ENCODE results near the gene GPR4.

The GPR4 gene

DNA sequence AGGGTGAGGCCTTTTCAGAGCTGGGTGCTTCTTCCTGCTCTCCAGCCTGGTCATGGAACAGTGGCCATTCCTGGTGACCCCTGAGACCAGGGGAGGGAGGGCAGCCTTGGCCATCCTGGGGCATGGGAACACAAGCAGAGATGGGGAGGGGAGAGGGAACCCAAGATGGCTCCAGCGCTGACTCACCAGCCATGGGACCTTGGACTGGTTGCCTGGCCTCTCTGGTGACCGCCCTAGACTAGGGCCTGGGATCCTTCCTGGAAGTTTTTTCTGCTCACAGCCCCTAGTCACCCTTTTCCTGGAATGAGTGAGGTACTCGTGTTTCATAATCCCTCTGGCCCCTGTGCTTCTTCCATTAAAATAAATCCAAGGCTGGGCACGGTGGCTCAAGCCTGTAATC is 14.1 kb downstream of the GPR4 start:
- DNase-seq = no peak

DNA sequence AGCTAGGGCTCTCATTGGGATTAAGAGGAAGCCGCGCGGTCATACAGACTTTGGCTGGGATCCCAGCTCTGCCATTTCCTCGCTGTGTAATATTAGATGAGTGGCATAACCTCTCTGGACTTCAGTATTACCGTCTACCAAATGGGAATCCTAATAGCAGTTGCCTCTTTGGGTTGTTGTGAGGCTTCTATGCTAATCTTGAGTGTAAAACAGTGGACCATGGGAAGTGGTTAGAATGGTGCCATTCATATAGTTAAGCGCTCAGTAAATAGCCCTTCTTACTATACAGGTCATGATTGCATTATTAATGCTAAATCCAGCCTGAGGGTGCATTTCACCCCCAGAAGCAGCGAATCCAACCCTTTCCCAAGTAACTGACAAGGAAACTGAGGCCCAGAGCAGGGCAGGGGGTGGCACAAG is 16.8 kb downstream of the GPR4 start:
- DNase-seq = no peak

DNA sequence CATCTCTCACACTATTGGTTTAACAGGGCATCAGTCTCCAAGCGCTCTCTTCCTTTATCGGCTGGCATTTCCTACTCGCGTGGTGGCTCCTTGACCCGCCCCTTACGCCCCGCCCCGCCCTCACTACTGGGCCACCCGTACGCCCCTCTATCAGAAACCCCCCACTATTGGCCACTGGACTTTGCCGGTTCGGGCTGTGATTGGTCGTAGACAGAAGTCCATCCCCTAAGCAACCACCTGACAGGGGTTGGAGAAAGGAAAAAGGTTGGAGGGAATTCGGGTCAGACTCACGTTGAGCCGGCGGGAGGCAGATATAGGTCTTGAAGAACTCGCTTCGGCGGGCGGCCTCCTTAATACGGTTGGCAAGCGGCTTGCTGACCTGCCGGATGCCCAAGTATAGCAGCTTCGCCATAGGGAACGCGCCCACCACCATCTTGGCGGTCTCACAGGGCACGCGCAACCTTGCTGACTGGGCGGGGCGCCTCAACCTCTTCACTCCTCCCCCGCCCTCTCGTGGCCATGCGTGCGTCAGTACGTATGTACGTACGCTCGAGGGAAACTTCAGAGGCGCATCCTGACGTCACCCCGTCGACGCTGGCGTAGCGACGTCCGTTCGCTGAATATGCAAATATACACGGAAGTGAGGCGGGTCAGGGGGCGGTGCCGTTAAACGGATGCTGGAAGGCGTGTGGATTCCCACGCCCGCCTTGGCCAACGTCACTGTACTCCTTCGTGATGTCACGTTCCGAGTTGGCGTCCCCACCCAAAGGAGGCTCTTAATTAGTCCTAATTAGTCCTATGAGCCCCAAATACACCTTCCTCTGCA is 17.5 kb downstream of the GPR4 start, which contains the start of gene OPA3:
TSS of gene OPA3 (minus strand) at position 471 of the 826 bp plus-strand sequence. CDS start at position 433, 38 bp downstream.
- DNase-seq = peak; percentile 99

DNA sequence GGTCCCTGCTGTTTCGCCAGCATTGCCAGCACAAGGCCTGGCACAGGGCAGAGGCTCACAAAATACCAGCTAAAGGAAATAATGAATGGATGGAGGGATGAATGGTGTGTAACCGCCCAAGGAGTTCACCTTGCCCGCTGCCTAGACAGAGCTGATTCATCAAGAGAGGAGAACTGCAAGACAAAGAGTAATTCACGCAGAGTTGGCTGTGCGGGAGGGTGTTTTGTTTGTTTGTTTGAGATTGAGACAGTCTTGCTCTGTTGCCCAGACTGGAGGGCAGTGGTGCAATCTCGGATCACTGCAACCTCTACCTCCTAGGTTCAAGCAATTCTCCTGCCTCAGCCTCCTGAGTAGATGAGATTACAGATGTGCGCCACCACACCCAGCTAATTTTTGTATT is 20.4 kb downstream of the GPR4 start:
- no peak for DNase-seq

DNA sequence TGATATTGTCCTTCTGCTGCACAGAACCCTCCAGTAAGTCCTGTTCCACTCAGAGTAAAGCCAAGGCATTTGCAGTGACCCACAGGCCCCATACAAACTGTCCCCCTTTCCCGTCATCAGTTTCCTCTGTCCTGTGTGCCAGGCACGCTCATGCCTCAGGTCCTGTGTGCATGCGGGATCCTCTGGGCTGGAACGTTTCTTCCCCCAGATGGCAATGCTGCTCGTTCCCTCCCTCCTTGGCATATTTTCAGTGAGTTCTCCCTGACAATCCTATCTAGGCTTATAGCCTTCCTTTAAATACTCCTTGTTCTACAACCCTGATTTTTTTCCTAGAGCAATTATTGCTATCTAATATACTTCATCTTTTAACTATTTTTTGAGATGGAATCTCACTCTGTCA is 23.2 kb downstream of the GPR4 start:
- no peak for DNase-seq

DNA sequence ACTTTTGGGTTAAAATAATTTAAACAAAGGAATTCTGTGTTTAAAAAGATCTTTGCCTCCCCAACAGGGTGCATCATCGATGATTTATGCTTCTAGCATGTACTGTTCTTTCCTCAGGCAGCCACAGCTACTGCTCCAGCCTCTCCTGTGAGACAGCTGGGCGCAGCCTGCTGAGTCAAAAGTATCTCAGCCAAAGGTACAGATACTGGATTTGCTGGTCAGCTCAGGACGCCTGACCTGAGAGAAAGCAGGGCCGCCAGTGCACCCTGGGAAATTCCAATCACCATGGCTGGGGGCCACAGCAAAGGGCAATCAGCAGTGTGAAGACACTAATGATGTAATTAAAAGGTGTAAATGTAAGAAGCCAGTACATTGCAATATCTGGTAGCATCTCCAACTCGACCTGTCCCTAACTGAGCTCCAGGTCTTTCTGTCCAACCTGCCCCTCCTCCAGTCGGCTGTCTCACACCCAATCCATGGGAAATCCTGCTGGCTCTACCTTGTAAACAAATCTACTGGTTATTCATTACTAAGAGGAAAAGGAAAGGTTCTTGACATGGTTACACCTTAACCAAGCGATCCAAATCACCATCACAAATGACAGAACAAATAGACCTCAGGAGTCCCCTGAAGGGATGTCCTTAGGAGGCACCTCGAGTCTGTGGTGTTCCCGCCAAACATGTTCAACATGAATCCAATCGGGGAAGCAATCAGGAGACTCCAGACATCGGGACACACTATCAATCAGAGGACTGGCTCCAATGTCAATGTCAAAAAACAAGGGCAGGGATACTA is 24.7 kb downstream of the GPR4 start:
- no peak for DNase-seq

DNA sequence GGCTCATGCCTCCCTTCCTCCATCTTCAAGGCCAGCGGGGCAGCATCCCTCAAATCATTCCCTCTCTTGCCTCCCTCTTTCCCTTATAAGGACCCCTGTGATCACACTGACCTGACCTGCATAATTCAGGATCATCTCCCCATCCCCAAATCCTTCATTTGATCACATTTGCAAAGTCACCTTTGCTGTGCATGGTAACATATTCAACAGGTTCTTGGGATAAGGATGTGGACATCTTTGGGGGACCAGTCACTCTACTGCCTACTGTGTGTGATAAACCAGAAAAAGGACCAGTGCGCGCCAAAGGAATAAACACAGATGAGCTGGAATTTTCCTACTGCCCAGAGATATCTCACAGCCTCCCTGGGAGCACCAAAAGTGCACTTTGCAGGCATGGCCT is 25.3 kb downstream of the GPR4 start:
- no peak for DNase-seq

DNA sequence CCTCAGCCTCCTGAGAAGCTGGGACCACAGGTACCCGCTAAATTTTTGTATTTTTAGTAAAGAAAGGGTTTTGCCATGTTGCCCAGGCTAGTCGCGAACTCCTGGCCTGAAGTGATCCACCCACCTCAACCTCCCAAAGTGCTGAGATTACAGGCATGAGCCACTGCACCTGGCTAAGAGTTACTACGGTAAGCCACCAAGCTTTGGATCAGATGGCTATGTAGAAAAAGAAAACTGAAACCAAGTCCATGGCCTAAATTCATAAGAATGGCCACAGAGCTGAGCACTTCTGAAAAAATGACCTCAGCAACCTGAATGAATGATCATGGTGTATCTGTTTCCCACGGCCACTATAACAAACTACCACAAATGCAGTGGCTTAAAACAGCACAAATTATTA is 26.8 kb downstream of the GPR4 start:
- no peak for DNase-seq

DNA sequence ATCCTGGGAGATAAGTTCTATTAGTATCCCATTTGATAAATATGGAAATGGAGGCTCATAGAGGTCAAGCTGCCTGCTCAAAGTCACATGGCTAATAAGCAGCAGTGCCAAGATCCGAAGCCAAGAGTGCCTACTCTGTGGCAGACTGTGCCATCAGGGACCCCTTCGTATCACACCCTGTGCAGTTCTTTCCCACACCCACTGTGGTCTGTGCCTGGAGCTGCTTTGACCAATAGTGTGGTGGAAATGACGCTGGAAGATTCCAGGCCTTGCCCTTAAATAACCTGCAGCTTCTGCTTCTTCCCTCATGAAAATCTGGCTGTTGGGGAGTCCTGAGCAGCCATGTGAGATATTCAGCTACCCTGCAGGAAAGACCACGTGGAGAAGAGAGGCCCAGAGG is 27.5 kb downstream of the GPR4 start:
- DNase-seq = no peak

DNA sequence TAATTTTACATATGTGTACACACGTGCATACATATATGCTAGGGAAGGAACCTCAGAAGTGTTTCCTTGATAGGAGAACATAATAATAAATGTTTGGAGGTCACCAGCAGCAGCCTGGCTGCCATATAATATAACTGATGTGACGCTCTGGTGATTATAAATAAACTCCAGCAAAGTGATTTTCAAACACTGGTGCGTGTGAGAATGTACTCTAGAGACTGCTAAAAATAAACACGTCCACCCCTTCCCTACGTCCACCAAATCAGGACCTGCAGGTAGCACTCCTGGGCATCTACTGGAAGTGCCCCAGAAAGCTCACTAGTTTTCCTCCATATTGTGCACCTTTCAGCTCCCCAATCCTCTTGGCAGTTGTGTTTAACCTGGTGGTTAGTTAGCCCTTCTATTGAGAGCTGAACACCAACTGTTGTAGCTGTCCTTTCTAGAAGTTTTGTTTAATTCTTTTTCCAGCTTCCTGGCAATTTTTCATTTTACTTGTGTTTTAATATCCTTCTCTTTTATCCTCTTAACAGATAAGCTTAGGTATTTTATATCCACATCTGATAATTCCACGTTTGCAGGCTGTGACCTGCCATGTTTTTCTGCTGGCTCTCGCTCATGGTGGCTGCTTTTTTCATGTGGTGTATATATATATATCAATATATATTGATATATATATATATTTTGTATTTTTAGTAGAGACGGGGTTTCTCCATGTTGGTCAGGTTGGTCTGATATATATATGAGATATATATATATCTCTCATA is 30.4 kb downstream of the GPR4 start:
- DNase-seq = no peak

DNA sequence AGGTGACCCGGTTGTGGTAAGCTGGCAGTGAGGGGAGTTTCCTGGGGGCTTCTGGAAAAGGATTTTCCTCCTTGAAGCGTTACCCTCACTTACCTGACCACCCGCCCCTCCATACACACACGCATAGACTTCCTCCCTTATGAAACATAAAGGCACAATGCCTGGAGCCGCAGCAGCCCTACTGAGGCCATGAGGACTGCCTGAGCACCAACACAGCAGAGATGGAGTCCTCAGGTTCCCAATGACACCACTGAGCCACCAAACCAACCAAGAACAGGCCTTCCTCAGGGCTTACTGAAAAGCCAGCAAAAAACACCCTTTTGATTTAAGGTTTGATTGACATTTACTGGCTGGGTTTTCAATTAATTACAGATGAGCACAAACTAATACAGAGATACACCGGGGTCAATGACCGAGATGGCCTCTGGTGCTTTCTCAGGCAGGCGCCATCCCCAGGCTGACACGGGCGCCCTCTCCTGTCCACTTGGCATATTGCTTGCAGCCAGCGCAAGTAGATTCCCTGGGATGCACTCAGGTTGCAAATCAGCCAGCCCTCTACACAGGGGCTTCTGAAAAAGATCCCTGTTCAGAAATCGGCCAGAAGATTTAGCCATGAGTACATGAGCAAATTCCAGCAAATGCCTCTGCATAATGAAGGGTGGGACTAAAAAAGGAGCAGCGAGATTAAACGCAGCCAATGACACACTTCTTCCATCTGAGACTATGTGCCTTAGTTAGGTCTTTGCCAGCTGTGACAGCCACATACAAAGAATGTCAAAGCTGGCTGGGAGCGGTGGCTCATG is 32.2 kb downstream of the GPR4 start:
- peak; percentile 57 for DNase-seq

DNA sequence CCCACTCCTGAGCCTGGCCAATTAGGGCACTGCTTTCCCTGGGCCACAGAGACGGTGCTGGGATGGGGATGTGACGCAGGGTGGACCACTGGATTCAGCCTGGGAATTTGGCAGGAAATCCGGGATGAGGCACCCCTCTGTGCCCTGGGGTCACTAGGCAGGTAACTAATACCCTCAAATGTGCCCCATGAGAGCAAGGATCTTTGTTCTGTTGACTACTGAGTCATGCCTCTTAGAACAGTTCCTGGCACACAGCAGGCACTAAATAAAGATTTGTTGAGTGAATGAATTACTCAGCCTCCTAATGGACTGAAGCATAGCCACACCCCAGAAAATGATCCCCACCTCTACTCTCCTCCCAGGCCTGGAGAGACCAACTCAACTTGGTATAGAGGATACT is 33.3 kb downstream of the GPR4 start:
- DNase-seq = no peak

DNA sequence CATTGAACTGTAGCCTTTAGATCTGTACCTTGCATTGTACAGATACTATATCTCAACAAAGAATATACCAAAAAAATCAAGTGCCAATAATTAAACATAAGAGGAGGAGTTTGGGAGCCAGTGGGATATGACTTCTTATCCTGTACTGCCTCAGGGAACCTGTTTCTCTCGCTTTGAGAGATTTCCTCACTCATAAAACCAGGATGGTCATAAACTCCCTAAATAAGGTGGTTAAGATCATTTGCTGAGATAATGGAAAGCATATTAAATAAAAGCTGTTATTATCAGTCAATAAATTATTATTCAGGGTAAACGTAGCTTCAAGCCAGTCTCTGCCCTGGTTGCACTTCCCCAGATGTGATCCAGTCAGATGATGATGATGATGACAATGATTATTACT is 34.4 kb downstream of the GPR4 start:
- DNase-seq = no peak

DNA sequence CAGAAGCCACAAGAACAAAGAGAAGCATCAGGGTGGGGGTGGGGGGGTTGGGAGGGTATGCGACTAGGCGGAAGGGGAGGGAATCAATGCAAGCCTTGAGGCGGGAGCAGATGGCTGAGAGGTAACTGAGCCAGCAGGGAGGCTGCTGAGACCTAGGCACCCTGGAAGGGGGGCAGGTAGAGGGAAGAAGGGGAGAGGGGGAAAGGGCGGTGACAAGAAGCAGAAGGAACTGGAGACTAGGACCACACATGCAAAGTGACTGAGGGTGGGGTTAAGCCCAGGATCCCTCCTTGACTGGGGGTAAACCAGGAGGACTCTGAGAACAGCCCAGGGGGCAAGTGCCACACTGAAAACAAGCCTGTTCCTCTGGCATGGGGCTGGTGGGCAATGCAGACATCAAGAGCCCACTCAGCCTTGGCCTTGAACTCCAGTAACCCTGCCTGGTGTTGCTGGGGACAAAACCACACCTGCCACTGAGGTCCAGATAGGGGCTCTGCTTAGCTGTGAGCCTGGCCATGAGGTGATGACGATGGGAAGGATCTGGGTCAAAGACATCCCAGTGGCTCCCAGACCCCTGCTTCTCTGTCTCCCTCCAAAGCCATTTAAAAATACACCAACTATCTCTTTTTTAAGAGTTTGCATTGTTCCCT is 37.8 kb downstream of the GPR4 start:
- no peak for DNase-seq

DNA sequence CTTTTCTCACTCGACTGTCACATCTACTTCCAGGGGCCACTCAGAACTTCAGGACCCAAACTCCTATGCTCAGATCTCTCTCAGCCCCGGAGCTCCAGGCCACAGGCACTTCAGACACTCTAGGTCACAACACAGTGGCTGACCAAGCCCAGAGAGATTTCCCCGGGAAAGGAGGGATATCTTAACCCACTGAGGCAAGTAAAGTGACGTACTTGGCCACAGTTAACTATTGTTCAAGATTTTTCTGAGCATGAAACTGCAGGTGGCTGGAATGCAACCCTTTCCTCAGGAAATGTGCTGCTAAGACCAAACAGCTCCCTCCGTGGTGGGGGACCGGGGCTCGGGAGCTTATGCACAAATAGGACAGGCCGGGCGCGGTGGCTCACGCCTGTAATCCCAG is 41.3 kb downstream of the GPR4 start:
- no peak for DNase-seq

DNA sequence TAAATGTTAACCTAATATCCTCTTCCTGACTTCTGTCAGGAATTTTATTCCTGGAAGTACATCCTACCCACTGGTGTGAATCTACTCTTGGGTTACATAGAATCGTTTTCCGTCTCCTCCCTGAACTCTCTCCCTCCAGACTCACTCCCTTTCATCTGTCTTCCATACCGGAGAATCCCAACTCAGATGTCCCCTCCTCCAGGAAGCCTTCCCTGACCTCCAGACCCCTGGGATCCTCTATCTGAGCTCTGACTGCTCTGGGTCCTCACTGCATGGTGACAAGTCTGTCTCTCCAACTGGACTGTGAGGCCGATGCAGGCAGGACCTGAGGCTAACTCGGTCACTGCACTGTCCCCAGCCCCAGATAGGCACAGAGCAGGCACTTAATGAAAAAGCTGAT is 42.0 kb downstream of the GPR4 start:
- DNase-seq = no peak

DNA sequence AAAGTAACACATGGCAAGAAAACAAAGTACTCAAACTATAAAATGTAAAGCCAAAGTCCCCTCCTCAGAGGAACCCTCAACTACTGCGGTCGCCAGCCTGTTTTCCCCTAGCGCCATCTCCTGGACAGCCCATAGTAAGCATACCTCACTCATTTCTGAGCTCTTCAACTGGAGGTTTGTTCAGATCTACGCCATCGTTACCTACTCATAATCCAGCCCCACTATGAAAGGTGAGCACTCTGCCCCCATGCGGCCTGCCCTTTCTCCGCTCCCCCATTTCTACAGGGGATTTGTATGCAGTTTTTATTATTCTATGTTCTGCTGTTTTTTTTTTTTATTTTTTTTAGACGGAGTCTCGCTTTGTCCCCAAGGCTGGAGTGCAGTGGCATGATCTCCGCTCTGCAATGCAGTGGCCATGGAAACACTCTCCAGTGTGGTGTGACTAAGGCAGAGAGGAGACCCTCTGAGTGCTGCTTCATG is 43.6 kb downstream of the GPR4 start:
- peak; percentile 63 for DNase-seq

DNA sequence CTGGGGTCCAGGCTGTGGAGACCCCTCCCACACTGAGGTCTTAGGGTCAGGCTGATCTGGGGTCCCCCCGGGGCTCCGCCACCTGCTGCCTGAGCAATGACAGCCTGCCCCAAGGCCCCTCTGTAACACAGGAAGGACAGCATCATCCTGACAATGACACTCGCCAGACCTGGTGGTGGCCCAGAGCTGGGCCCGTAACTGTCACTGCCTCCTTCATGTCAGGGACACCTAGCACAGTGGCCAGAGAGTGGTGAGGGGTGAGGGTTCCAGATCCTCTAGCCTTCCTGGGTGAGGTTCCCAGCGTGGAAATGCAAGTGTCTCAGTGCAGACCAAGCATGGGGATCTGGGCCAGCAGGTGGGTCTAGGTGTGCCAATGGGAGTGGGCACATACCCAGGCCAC is 45.2 kb downstream of the GPR4 start:
- DNase-seq = no peak

DNA sequence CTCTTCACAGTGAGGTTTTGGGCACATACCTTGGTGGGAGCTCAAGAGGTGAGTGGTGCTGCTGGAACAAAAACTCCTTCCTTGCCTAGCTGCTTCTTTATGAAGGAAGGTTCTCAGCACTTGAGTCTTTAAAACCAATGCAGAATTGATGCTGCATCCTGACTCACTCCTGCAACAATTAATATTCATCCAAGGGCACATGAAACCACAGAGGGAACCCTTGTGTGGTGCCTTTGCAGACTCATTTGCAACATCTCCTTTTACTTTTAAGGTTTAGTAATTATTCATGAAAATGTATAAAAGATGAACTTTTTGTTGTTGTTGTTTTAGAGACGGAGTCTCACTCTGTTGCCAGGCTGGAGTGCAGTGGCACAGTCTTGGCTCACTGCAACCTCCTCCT is 47.5 kb downstream of the GPR4 start:
- DNase-seq = no peak

DNA sequence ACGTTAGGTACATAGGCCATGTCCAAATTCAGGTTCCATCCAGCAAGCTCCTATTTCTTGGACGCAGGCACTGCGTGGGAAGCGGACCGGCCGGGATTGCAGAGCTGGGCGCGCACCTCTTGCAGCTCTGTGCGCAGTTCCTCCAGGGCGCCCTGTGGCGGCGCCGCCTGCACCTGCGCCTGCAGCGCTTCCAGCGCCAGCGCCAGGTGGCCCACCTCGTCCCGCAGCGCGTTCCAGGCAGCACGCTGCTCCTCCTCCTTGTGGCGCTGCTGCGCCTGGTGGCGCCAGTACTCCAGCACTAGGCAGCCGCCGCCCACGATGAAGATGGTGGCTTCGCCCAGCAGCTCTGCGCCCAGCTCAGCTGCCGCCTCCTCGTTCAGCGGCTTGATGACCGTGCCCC is 48.5 kb downstream of the GPR4 start:
- no peak for DNase-seq

DNA sequence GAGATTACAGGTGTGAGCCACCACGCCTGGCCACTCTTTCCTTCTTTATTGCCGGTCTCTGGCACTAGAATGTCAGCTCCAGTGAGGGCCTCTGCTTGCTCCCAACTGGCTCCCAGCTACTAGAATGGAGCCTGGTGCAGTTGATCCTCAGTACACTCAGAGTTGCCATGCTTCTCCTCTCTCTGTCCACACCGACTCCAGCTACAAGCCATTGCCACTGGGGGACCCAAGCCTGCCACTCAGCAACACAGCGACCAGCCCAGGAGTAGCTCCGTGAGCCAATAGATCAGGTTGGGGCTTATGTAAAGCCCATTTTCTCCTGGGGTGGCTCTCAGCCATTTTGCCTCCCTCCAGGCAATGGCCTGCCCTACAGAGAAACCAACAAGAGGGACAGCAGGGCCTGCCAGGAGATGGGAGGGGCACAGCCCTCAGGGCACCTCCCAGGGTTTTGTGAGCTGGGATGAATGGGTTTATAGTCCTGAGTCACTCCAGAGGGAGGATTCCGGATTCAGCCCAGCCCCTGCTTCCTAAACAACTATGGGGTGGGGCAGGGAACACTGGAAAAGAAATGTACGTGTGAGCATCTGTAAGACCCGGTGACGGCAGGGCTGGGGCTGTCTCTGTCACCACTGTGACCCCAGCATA is 53.9 kb downstream of the GPR4 start:
- DNase-seq = no peak

All from stimulated activated CD4-positive, alpha-beta T cell treated with anti-CD3 and anti-CD28 coated beads, Interleukin-4, amount 100 ng/mL, for 24 hours (primary cell).